NOMO-1 treated with dmso at 0.1 percent for 144 hours (cell line): ENCODE results near the gene GFRA1.

Source experiments
- DNase-seq: peaks from one replicate; lab custom pipeline; 2025; ENCODE audit not compliant: unreplicated experiment; lab: John Stamatoyannopoulos, UW

GFRA1 gene

GRCh38 chr10:116270771-116271592, 2.0 kb downstream of the GFRA1 start:
- no peak for DNase-seq

- no peak for DNase-seq
Observed at GRCh38 chr10:116270126-116270770, 2.8 kb downstream of the GFRA1 start.

GRCh38 chr10:116269619-116270018, 3.4 kb downstream of the GFRA1 start:
- DNase-seq, result no peak

GRCh38 chr10:116268976-116269375, 4.0 kb downstream of the GFRA1 start:
- DNase-seq, result no peak

GRCh38 chr10:116265686-116266085, 7.3 kb downstream of the GFRA1 start:
- DNase-seq, result no peak

- no peak for DNase-seq
Observed at GRCh38 chr10:116263870-116264655, 8.9 kb downstream of the GFRA1 start.

GRCh38 chr10:116262678-116263077, 10.3 kb downstream of the GFRA1 start:
- DNase-seq, result no peak

GRCh38 chr10:116260599-116260998, 12.4 kb downstream of the GFRA1 start:
- DNase-seq, result no peak

GRCh38 chr10:116259638-116260037, 13.4 kb downstream of the GFRA1 start:
- no peak for DNase-seq

- no peak for DNase-seq
Observed at GRCh38 chr10:116257785-116258184, 15.2 kb downstream of the GFRA1 start.

GRCh38 chr10:116256752-116257259, 16.2 kb downstream of the GFRA1 start:
- no peak for DNase-seq

- DNase-seq, result no peak
Observed at GRCh38 chr10:116255886-116256751, 16.9 kb downstream of the GFRA1 start.

GRCh38 chr10:116254422-116255155, 18.4 kb downstream of the GFRA1 start:
- no peak for DNase-seq

- DNase-seq, result no peak
Observed at GRCh38 chr10:116253716-116254115, 19.3 kb downstream of the GFRA1 start.

- no peak for DNase-seq
Observed at GRCh38 chr10:116251602-116252395, 21.2 kb downstream of the GFRA1 start.

GRCh38 chr10:116247691-116248090, 25.3 kb downstream of the GFRA1 start:
- no peak for DNase-seq

GRCh38 chr10:116246263-116246662, 26.7 kb downstream of the GFRA1 start:
- no peak for DNase-seq

GRCh38 chr10:116245156-116245555, 27.9 kb downstream of the GFRA1 start:
- DNase-seq, result no peak
